Urothelium cell line (cell line): Measurements from ENCODE around the gene NT5M.
"Not testable (repeated sequence)": the region's sequence is repeated elsewhere in the genome, so short reads cannot be mapped to it uniquely, and the experiment has no call there.

Experiments
- DNase-seq: peaks from one replicate; pipeline ENCODE4 v3.0.0; 2011; ENCODE audit warnings: low spot score, mixed read lengths
- FAIRE-seq: peaks from 2 replicates; lab custom pipeline; 2011; peaks lifted over from hg19 to GRCh38; lab: Jason Lieb, UNC

The NT5M gene

GRCh38 chr17:17300624-17301568 is 2.3 kb upstream of the NT5M start:
- no peak for FAIRE-seq
- DNase-seq: no peak

GRCh38 chr17:17301659-17302058 is 1.5 kb upstream of the NT5M start:
- FAIRE-seq, DNase-seq: not testable (repeated sequence)

- no peak for FAIRE-seq
- no peak for DNase-seq
Measured at GRCh38 chr17:17303847-17304490, 796 bp downstream of the NT5M start.

GRCh38 chr17:17304521-17304985 is 1.4 kb downstream of the NT5M start:
- no peak for DNase-seq
- no peak for FAIRE-seq

- DNase-seq (no peak), FAIRE-seq (no peak)
Measured at GRCh38 chr17:17305281-17305801, 2.2 kb downstream of the NT5M start.

GRCh38 chr17:17309356-17309755 is 6.2 kb downstream of the NT5M start:
- DNase-seq: no peak
- FAIRE-seq: no peak

GRCh38 chr17:17313350-17313991 is 10.3 kb downstream of the NT5M start:
- no peak for FAIRE-seq

GRCh38 chr17:17314501-17315071 is 11.4 kb downstream of the NT5M start:
- no peak for DNase-seq
- no peak for FAIRE-seq

More at GRCh38 chr17:17313350-17313991, 10.3 kb downstream of the NT5M start:
- peak; percentile 61 for DNase-seq

GRCh38 chr17:17315142-17315821 is 12.1 kb downstream of the NT5M start:
- DNase-seq (no peak), FAIRE-seq (no peak)

GRCh38 chr17:17320188-17320910 is 17.2 kb downstream of the NT5M start:
- FAIRE-seq: no peak
- peak; percentile 2 for DNase-seq

GRCh38 chr17:17320911-17321220 is 17.7 kb downstream of the NT5M start:
- no peak for FAIRE-seq
- peak; percentile 2 for DNase-seq

GRCh38 chr17:17321356-17322025 is 18.3 kb downstream of the NT5M start:
- FAIRE-seq (no peak), DNase-seq (no peak)

GRCh38 chr17:17322516-17323510 is 19.6 kb downstream of the NT5M start:
- no peak for FAIRE-seq
- no peak for DNase-seq

GRCh38 chr17:17324616-17325015 is 21.4 kb downstream of the NT5M start:
- FAIRE-seq (no peak), DNase-seq (no peak)

GRCh38 chr17:17325228-17325627 is 22.1 kb downstream of the NT5M start:
- DNase-seq: no peak
- FAIRE-seq: no peak

GRCh38 chr17:17325816-17326215 is 22.6 kb downstream of the NT5M start:
- no peak for DNase-seq
- FAIRE-seq: no peak

- no peak for DNase-seq
- no peak for FAIRE-seq
Measured at GRCh38 chr17:17326275-17326875, 23.2 kb downstream of the NT5M start.

- no peak for DNase-seq
- FAIRE-seq: no peak
Measured at GRCh38 chr17:17328251-17328650, 25.1 kb downstream of the NT5M start.
